ENCODE data around the gene MRPL18. TPM values are rescaled to one million over a fixed set of nuclear protein-coding genes. Genes with fewer than 3 reads are reported as not detected.

Gene MRPL18
- total RNA-seq, 1 experiment from 2014 or later: 71.1 TPM

DNA sequence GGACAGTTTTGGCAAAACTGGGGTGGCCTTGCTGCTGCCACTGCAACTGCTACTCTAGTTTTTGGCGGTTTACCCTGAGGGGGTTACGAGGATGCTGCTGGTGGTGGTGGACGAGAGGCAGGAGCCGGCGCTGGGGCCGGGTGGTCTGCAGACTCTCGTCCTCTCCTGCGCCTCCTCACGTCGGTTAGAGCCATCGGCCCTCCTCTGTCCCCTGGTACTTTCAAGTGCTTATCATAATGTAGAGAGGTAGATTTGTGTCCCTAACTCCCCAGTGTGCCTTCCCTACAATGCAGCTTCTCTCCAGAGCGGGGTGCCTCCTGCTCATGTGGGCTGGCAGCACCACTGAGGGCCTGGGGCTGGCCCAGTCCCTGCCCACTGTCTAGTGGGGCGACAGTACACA lies 35.7 kb downstream of the MRPL18 start:
- Mint-ChIP-seq H3K9me3 (ENCODE audit: unreplicated experiment) (no peaks in the 10 kb centered on the region), H3K4me1 (ENCODE audit: low read depth, unreplicated experiment) (no peaks in the 10 kb centered on the region), H3K27ac (ENCODE audit: unreplicated experiment) (no peak overlapping the region), H3K4me3 (ENCODE audit: unreplicated experiment) (no peak overlapping the region), H3K36me3 (ENCODE audit: insufficient read depth, unreplicated experiment) (no peaks in the 10 kb centered on the region), H3K27me3 (ENCODE audit: insufficient read depth, unreplicated experiment) (peaks cover under 1% of the 10 kb centered on the region)
- Histone ChIP-seq H3K4me1 (no peaks in the 10 kb centered on the region), H3K27me3 (replicated peaks; ENCODE audit: control insufficient read depth, insufficient read depth, low read length) (no peaks in the 10 kb centered on the region), H3K36me3 (ENCODE audit: control insufficient read depth, insufficient read depth, low read length) (no peaks in the 10 kb centered on the region), H3K4me3 (ENCODE audit: low read depth, low read length) (no peak overlapping the region), H3K9me3 (no peaks in the 10 kb centered on the region)
- TF ChIP-seq, protein P1, sequence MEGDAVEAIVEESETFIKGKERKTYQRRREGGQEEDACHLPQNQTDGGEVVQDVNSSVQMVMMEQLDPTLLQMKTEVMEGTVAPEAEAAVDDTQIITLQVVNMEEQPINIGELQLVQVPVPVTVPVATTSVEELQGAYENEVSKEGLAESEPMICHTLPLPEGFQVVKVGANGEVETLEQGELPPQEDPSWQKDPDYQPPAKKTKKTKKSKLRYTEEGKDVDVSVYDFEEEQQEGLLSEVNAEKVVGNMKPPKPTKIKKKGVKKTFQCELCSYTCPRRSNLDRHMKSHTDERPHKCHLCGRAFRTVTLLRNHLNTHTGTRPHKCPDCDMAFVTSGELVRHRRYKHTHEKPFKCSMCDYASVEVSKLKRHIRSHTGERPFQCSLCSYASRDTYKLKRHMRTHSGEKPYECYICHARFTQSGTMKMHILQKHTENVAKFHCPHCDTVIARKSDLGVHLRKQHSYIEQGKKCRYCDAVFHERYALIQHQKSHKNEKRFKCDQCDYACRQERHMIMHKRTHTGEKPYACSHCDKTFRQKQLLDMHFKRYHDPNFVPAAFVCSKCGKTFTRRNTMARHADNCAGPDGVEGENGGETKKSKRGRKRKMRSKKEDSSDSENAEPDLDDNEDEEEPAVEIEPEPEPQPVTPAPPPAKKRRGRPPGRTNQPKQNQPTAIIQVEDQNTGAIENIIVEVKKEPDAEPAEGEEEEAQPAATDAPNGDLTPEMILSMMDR (IDR thresholded peaks at IDR 0.05; ENCODE audit: insufficient read depth in 1 of 2, low read depth in 1 of 2, low read length in 1 of 2, severe bottlenecking in 1 of 2, unreplicated experiment in 1 of 2): no peak
- BruUV-seq (replicated peaks): no TSS peak
- intact Hi-C loops (cut with micrococcal nuclease; ENCODE audit: unreplicated experiment): no loop called here
- CTCF ChIA-PET: no interaction called here
- no peak for DNase-seq
- POLR2A ChIA-PET: no interaction called here

DNA sequence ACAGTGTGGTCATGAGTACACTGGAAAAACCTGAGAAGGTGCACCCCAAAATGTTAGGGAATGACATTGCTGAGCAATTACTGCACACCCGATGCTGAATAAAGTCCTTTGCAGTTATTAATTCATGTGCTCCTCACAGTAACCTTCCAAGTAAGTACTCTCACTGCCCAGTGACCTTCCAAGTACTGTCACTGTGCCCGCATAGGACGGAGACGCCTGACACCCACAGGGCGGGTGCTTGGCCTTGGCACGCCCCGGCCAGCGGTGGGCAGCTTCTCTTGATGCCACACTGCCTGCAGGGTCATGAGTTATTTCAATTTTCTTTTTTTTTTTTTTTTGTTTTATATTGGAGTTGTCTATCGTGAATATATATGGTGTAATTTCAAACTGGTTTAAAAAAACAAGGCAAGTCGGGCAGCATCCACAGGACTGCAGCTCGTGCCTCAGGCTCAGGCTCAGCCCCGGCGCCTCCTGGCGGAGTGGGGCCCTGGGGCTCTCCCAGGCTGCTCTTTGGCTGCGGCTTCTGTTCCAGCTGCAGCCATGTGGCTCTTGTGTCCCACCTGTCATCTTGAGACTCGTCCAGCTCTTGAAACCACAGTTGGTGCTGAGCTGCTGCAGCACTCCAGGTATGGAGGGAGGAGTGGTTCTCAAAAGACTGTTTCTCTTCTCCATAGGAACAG lies 36.8 kb downstream of the MRPL18 start:
- Histone ChIP-seq H3K36me3 (ENCODE audit: control insufficient read depth, insufficient read depth, low read length) (no peaks in the 10 kb centered on the region), H3K4me3 (ENCODE audit: low read depth, low read length) (no peak overlapping the region), H3K4me1 (no peaks in the 10 kb centered on the region), H3K9me3 (no peaks in the 10 kb centered on the region), H3K27me3 (replicated peaks; ENCODE audit: control insufficient read depth, insufficient read depth, low read length) (no peaks in the 10 kb centered on the region)
- no peaks in the 10 kb centered on the region for H3K9me3 Mint-ChIP-seq (ENCODE audit: unreplicated experiment)
- intact Hi-C loops (cut with micrococcal nuclease; ENCODE audit: unreplicated experiment): no loop called here
- H3K27me3 Mint-ChIP-seq (ENCODE audit: insufficient read depth, unreplicated experiment): peaks cover 4% of the 10 kb centered on the region
- H3K36me3 Mint-ChIP-seq (ENCODE audit: insufficient read depth, unreplicated experiment): no peaks in the 10 kb centered on the region
- ChIA-PET CTCF (no interaction called here), POLR2A (no interaction called here)
- TF ChIP-seq, protein P1 (IDR thresholded peaks at IDR 0.05; ENCODE audit: insufficient read depth in 1 of 2, low read depth in 1 of 2, low read length in 1 of 2, severe bottlenecking in 1 of 2, unreplicated experiment in 1 of 2): no peak
- no peak overlapping the region for H3K27ac Mint-ChIP-seq (ENCODE audit: unreplicated experiment)
- no peak overlapping the region for H3K4me3 Mint-ChIP-seq (ENCODE audit: unreplicated experiment)
- H3K4me1 Mint-ChIP-seq (ENCODE audit: low read depth, unreplicated experiment): no peaks in the 10 kb centered on the region
- DNase-seq: no peak
- no TSS peak for BruUV-seq (replicated peaks)

DNA sequence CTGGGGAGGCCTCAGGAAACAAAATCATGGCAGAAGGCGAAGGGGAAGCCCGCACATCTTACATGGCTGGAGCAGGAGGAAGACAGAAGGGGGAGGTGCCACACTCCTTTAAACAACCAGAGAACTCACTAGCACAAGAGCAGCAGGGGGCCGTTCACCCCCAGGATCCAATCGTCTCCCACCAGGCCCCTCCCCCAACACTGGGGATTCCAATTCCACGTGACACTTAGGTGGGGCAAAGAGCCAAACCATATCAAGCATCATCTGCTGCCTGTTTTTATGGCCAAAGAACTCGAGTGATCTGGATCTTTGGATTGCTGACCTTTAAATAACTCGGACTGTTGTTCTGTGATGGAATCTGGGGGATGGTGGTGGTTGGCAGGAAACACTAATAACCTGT lies 37.8 kb downstream of the MRPL18 start:
- peaks cover 4% of the 10 kb centered on the region for H3K27me3 Mint-ChIP-seq (ENCODE audit: insufficient read depth, unreplicated experiment)
- Histone ChIP-seq H3K4me3 (ENCODE audit: low read depth, low read length) (no peak overlapping the region), H3K36me3 (ENCODE audit: control insufficient read depth, insufficient read depth, low read length) (no peaks in the 10 kb centered on the region), H3K4me1 (no peaks in the 10 kb centered on the region), H3K27me3 (replicated peaks; ENCODE audit: control insufficient read depth, insufficient read depth, low read length) (no peaks in the 10 kb centered on the region), H3K9me3 (no peaks in the 10 kb centered on the region)
- no TSS peak for BruUV-seq (replicated peaks)
- no peak overlapping the region for H3K4me3 Mint-ChIP-seq (ENCODE audit: unreplicated experiment)
- no peaks in the 10 kb centered on the region for H3K36me3 Mint-ChIP-seq (ENCODE audit: insufficient read depth, unreplicated experiment)
- no peaks in the 10 kb centered on the region for H3K9me3 Mint-ChIP-seq (ENCODE audit: unreplicated experiment)
- POLR2A ChIA-PET: no interaction called here
- H3K4me1 Mint-ChIP-seq (ENCODE audit: low read depth, unreplicated experiment): no peaks in the 10 kb centered on the region
- no peak for DNase-seq
- intact Hi-C loops (cut with micrococcal nuclease; ENCODE audit: unreplicated experiment): no loop called here
- TF ChIP-seq, protein P1 (IDR thresholded peaks at IDR 0.05; ENCODE audit: insufficient read depth in 1 of 2, low read depth in 1 of 2, low read length in 1 of 2, severe bottlenecking in 1 of 2, unreplicated experiment in 1 of 2): no peak
- H3K27ac Mint-ChIP-seq (ENCODE audit: unreplicated experiment): no peak overlapping the region
- CTCF ChIA-PET: no interaction called here
